Measurements from ENCODE around the gene CLDND2.

GRCh38 chr19:51366389-51367254 lies 2.2 kb downstream of the CLDND2 start:
- TF ChIP-seq CTCF (conservative IDR thresholded peaks at IDR 0.05), result no peak
- no peak for TF ChIP-seq ZFX (IDR thresholded peaks at IDR 0.05)

Measured in C4-2B (cell line).